Measurements from ENCODE around the gene CEP104. TPM values are rescaled to one million over a fixed set of nuclear protein-coding genes. Genes with fewer than 3 reads are reported as not detected.

CEP104 gene
- total RNA-seq, 1 donor from 2014 or later: 35.4 TPM

- intact Hi-C loops (cut with micrococcal nuclease): no loop called here
- peak overlapping the region; percentile 26 for H3K4me3 Mint-ChIP-seq (ENCODE audit: low read depth)
- DNase-seq (ENCODE audit: low spot score): no peak
- peak overlapping the region; percentile 46 for H3K27ac Mint-ChIP-seq
- H3K9me3 Mint-ChIP-seq: no peaks in the 10 kb centered on the region
- H3K36me3 Mint-ChIP-seq (ENCODE audit: low read depth): peaks cover 47% of the 10 kb centered on the region
- peaks cover 21% of the 10 kb centered on the region for H3K4me1 Mint-ChIP-seq (ENCODE audit: low read depth)
- no peaks in the 10 kb centered on the region for H3K27me3 Mint-ChIP-seq (ENCODE audit: low read depth)
Measured at GRCh38 chr1:3890389-3891328, 33.6 kb upstream of the CEP104 start.

GRCh38 chr1:3889936-3890335, 32.9 kb upstream of the CEP104 start:
- H3K27me3 Mint-ChIP-seq (ENCODE audit: low read depth): no peaks in the 10 kb centered on the region
- peaks cover 21% of the 10 kb centered on the region for H3K4me1 Mint-ChIP-seq (ENCODE audit: low read depth)
- no peak overlapping the region for H3K27ac Mint-ChIP-seq
- intact Hi-C loops (cut with micrococcal nuclease): no loop called here
- no peaks in the 10 kb centered on the region for H3K9me3 Mint-ChIP-seq
- no peak overlapping the region for H3K4me3 Mint-ChIP-seq (ENCODE audit: low read depth)
- DNase-seq (ENCODE audit: low spot score): no peak
- H3K36me3 Mint-ChIP-seq (ENCODE audit: low read depth): peaks cover 48% of the 10 kb centered on the region

- H3K4me3 Mint-ChIP-seq (ENCODE audit: low read depth): no peak overlapping the region
Measured at GRCh38 chr1:3888301-3888700, 31.3 kb upstream of the CEP104 start.

GRCh38 chr1:3886691-3887090, 29.7 kb upstream of the CEP104 start:
- Mint-ChIP-seq H3K27ac (no peak overlapping the region), H3K9me3 (no peaks in the 10 kb centered on the region), H3K4me3 (ENCODE audit: low read depth) (no peak overlapping the region), H3K36me3 (ENCODE audit: low read depth) (peaks cover 48% of the 10 kb centered on the region), H3K27me3 (ENCODE audit: low read depth) (no peaks in the 10 kb centered on the region), H3K4me1 (ENCODE audit: low read depth) (peaks cover 18% of the 10 kb centered on the region)
- intact Hi-C loops (cut with micrococcal nuclease): no loop called here
- no peak for DNase-seq (ENCODE audit: low spot score)

More at GRCh38 chr1:3888301-3888700, 31.3 kb upstream of the CEP104 start:
- H3K36me3 Mint-ChIP-seq (ENCODE audit: low read depth): peaks cover 53% of the 10 kb centered on the region
- intact Hi-C loops (cut with micrococcal nuclease): no loop called here
- no peak for DNase-seq (ENCODE audit: low spot score)
- no peaks in the 10 kb centered on the region for H3K27me3 Mint-ChIP-seq (ENCODE audit: low read depth)
- no peaks in the 10 kb centered on the region for H3K9me3 Mint-ChIP-seq
- peaks cover 21% of the 10 kb centered on the region for H3K4me1 Mint-ChIP-seq (ENCODE audit: low read depth)
- no peak overlapping the region for H3K27ac Mint-ChIP-seq

- no peak for DNase-seq (ENCODE audit: low spot score)
- H3K4me1 Mint-ChIP-seq (ENCODE audit: low read depth): peaks cover 14% of the 10 kb centered on the region
- no peak overlapping the region for H3K27ac Mint-ChIP-seq
- no peaks in the 10 kb centered on the region for H3K27me3 Mint-ChIP-seq (ENCODE audit: low read depth)
- no peak overlapping the region for H3K4me3 Mint-ChIP-seq (ENCODE audit: low read depth)
- no peaks in the 10 kb centered on the region for H3K9me3 Mint-ChIP-seq
- peaks cover 44% of the 10 kb centered on the region for H3K36me3 Mint-ChIP-seq (ENCODE audit: low read depth)
- intact Hi-C loops (cut with micrococcal nuclease): no loop called here
Measured at GRCh38 chr1:3886106-3886670, 29.2 kb upstream of the CEP104 start.

- peaks cover 10% of the 10 kb centered on the region for H3K4me1 Mint-ChIP-seq (ENCODE audit: low read depth)
Measured at GRCh38 chr1:3885611-3886010, 28.6 kb upstream of the CEP104 start.

GRCh38 chr1:3884966-3885365, 28.0 kb upstream of the CEP104 start:
- intact Hi-C loops (cut with micrococcal nuclease): no loop called here
- no peak for DNase-seq (ENCODE audit: low spot score)
- no peaks in the 10 kb centered on the region for H3K27me3 Mint-ChIP-seq (ENCODE audit: low read depth)
- H3K4me1 Mint-ChIP-seq (ENCODE audit: low read depth): peaks cover 3% of the 10 kb centered on the region
- H3K4me3 Mint-ChIP-seq (ENCODE audit: low read depth): no peak overlapping the region
- H3K27ac Mint-ChIP-seq: no peak overlapping the region
- H3K36me3 Mint-ChIP-seq (ENCODE audit: low read depth): peaks cover 38% of the 10 kb centered on the region
- no peaks in the 10 kb centered on the region for H3K9me3 Mint-ChIP-seq

More at GRCh38 chr1:3885611-3886010, 28.6 kb upstream of the CEP104 start:
- H3K36me3 Mint-ChIP-seq (ENCODE audit: low read depth): peaks cover 42% of the 10 kb centered on the region
- no peak for DNase-seq (ENCODE audit: low spot score)
- H3K4me3 Mint-ChIP-seq (ENCODE audit: low read depth): no peak overlapping the region
- H3K27me3 Mint-ChIP-seq (ENCODE audit: low read depth): no peaks in the 10 kb centered on the region
- H3K27ac Mint-ChIP-seq: no peak overlapping the region
- intact Hi-C loops (cut with micrococcal nuclease): no loop called here
- no peaks in the 10 kb centered on the region for H3K9me3 Mint-ChIP-seq

- Mint-ChIP-seq H3K36me3 (ENCODE audit: low read depth) (peaks cover 42% of the 10 kb centered on the region), H3K4me1 (ENCODE audit: low read depth) (no peaks in the 10 kb centered on the region), H3K9me3 (peaks cover 10% of the 10 kb centered on the region), H3K27me3 (ENCODE audit: low read depth) (no peaks in the 10 kb centered on the region), H3K27ac (peak overlapping the region; percentile 0), H3K4me3 (ENCODE audit: low read depth) (no peak overlapping the region)
- no peak for DNase-seq (ENCODE audit: low spot score)
- intact Hi-C loops (cut with micrococcal nuclease): no loop called here
Measured at GRCh38 chr1:3883194-3883925, 26.3 kb upstream of the CEP104 start.

GRCh38 chr1:3881193-3881480, 24.1 kb upstream of the CEP104 start:
- Mint-ChIP-seq H3K4me3 (ENCODE audit: low read depth) (no peak overlapping the region), H3K27ac (no peak overlapping the region), H3K36me3 (ENCODE audit: low read depth) (peaks cover 36% of the 10 kb centered on the region), H3K9me3 (peaks cover 10% of the 10 kb centered on the region), H3K27me3 (ENCODE audit: low read depth) (no peaks in the 10 kb centered on the region), H3K4me1 (ENCODE audit: low read depth) (no peaks in the 10 kb centered on the region)
- intact Hi-C loops (cut with micrococcal nuclease): no loop called here
- DNase-seq (ENCODE audit: low spot score): no peak

- H3K4me3 Mint-ChIP-seq (ENCODE audit: low read depth): no peak overlapping the region
- peaks cover 10% of the 10 kb centered on the region for H3K9me3 Mint-ChIP-seq
- no peak for DNase-seq (ENCODE audit: low spot score)
- H3K4me1 Mint-ChIP-seq (ENCODE audit: low read depth): no peaks in the 10 kb centered on the region
- no peak overlapping the region for H3K27ac Mint-ChIP-seq
- no peaks in the 10 kb centered on the region for H3K27me3 Mint-ChIP-seq (ENCODE audit: low read depth)
- peaks cover 41% of the 10 kb centered on the region for H3K36me3 Mint-ChIP-seq (ENCODE audit: low read depth)
- intact Hi-C loops (cut with micrococcal nuclease): no loop called here
Measured at GRCh38 chr1:3880429-3881192, 23.6 kb upstream of the CEP104 start.

GRCh38 chr1:3879787-3880428, 22.9 kb upstream of the CEP104 start:
- no peaks in the 10 kb centered on the region for H3K27me3 Mint-ChIP-seq (ENCODE audit: low read depth)
- no peak overlapping the region for H3K27ac Mint-ChIP-seq
- peaks cover 46% of the 10 kb centered on the region for H3K36me3 Mint-ChIP-seq (ENCODE audit: low read depth)
- peaks cover 10% of the 10 kb centered on the region for H3K9me3 Mint-ChIP-seq
- no peak for DNase-seq (ENCODE audit: low spot score)
- no peak overlapping the region for H3K4me3 Mint-ChIP-seq (ENCODE audit: low read depth)
- intact Hi-C loops (cut with micrococcal nuclease): no loop called here
- no peaks in the 10 kb centered on the region for H3K4me1 Mint-ChIP-seq (ENCODE audit: low read depth)

GRCh38 chr1:3879099-3879498, 22.1 kb upstream of the CEP104 start:
- Mint-ChIP-seq H3K9me3 (peaks cover 10% of the 10 kb centered on the region), H3K36me3 (ENCODE audit: low read depth) (peaks cover 42% of the 10 kb centered on the region), H3K27ac (no peak overlapping the region), H3K27me3 (ENCODE audit: low read depth) (no peaks in the 10 kb centered on the region), H3K4me1 (ENCODE audit: low read depth) (no peaks in the 10 kb centered on the region), H3K4me3 (ENCODE audit: low read depth) (no peak overlapping the region)
- no peak for DNase-seq (ENCODE audit: low spot score)
- intact Hi-C loops (cut with micrococcal nuclease): no loop called here

All from activated T-helper 2 cell treated with anti-CD3 and anti-CD28 coated beads, Interferon-gamma antibody, Interleukin-2, Interleukin-4, amounts not matched to agents 10 μg/mL and 5 μg/mL and 100 μg/mL, durations not matched to agents 14 hours and 24 hours and 36 hours (primary cell).